ENCODE data around the gene EPHX1.

- TF ChIP-seq CTCF (IDR thresholded peaks at IDR 0.05; ENCODE audit: low read depth, low read length, poor library complexity, severe bottlenecking): no peak
- no peak for TF ChIP-seq EZH2phosphoT487 (IDR thresholded peaks at IDR 0.05; ENCODE audit: borderline replicate concordance, low read length)
Measured at GRCh38 chr1:225848030-225848955, 38.4 kb downstream of the EPHX1 start.

Data from DOHH2 (cell line).